Psoas muscle (tissue), 8 donors: ENCODE measurements around the gene KIF13A. TPM values are rescaled to one million over a fixed set of nuclear protein-coding genes. Genes with fewer than 3 reads are reported as not detected.

ENCODE experiments used
- ATAC-seq, 4 donors: fragments of 200-7000 bp; cut with Tn5 transposase; one replicate each; pipeline ENCODE4 v1.9.1; 2020; ENCODE audit warnings: moderate library complexity in 3 of 4, mild to moderate bottlenecking in 2 of 4
- DNase-seq, 2 donors: peaks; one replicate each; pipeline ENCODE4 v3.0.0-alpha.2; 2020
- H3K27ac ChIP-seq: fragments of 200-600 bp; one replicate; pipeline ENCODE4 v1.8.0; 2022
- H3K27me3 ChIP-seq, 3 donors: fragments of 200-600 bp in 1 of 3; one replicate each; pipeline versions ENCODE4 v1.6.1 to v1.8.0; 2013 to 2022; ENCODE audit warnings: low read length in 2 of 3, mild to moderate bottlenecking in 2 of 3, moderate library complexity in 1 of 3; ENCODE audit not compliant: insufficient read depth in 3 of 3
- H3K36me3 ChIP-seq, 2 donors: fragments of 200-600 bp in 1 of 2; one replicate each; pipeline versions ENCODE4 v1.6.1 to v1.8.0; 2013 to 2022; ENCODE audit warnings: low read depth in 1 of 2, mild to moderate bottlenecking in 1 of 2, moderate library complexity in 1 of 2; ENCODE audit not compliant: insufficient read depth in 1 of 2
- H3K4me1 ChIP-seq: fragments of 200-600 bp; one replicate; pipeline ENCODE4 v1.8.0; 2022
- H3K4me3 ChIP-seq: fragments of 200-600 bp; one replicate; pipeline ENCODE4 v1.8.0; 2022; ENCODE audit warnings: mild to moderate bottlenecking
- H3K9me3 ChIP-seq: fragments of 200-600 bp; one replicate; pipeline ENCODE4 v1.8.0; 2022
- WGBS, 3 donors: extraction: QIAGEN DNeasy Blood & Tissue Kit; methylation state at CpG; one replicate each; pipeline versions ENCODE4 v1.1.6 to v1.1.7; 2013; 5-methylcytosine and 5-hydroxymethylcytosine counted together
- intact Hi-C, 2 donors: fragments of 100-400 bp; cut with DNase I; formaldehyde crosslinking; loops; one replicate each; pipeline versions ENCODE4 v1.11.0 to v1.14.2; 2022
- polyA plus RNA-seq, 3 donors: library from polyadenylated mRNA; stranded (reverse); fragments of 200-250 nt; gene quantifications; one replicate each; pipeline ENCODE4 v1.2.3, GENCODE V29; 2013
- total RNA-seq, 4 donors: library from RNA; stranded (reverse); fragmentation: NEBNext Ultra II Directional in 2 of 4; extraction: Animal tissue kit (Norgen Biotek cat#: 25700) in 2 of 4; gene quantifications; one replicate each; pipeline versions ENCODE4 v1.2.1 to v1.2.4, GENCODE V29; 2021 to 2023
- TF ChIP-seq, protein P1 (sequence below): fragments of 200-600 bp; IDR thresholded peaks from one replicate; pipeline ENCODE4 v1.8.0; 2022; ENCODE audit warnings: antibody characterized with exemption
- donor health status: healthy with polysubstance abuse.
- donor health status: DM: no; HTN: no; CAD: no; lungs with moderate emphysema.
- donor health status: Bipolar disorder and iron deficiency.
- donor health status: healthy.
- donor health status: DM: yes; HTN: yes; CAD: no.
- donor health status: DM: no; HTN: no; CAD: no.
- donor health status: DM: no; HTN: no; CAD: no.
- donor health status: DM: yes; HTN: yes; CAD: no.

KIF13A gene
- total and polyA plus RNA-seq, 7 donors: 17.0 to 80.2 (median 70.4) TPM

DNA sequence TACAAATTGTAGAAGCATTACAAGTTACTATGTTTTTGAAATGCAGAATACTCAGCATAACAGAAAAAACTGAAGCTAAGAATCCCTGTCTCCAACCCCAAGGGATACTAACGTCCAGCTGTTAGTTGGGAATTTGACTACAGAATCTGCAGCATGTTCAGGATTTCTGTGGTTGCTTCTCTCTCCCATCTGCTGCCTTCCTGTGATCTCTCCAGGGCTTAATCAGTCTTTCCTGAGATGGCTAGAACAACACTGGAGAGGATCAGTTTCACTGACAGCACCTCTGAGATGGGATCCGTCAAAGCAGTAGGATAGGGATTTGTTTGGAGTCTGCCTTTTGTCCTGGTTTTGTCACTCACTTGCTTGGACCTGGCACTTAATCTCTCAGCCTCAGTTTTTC, 207.4 kb downstream of the KIF13A start:
- DNase-seq (no peak), ATAC-seq (no peak)
- H3K4me1 ChIP-seq: no peaks in the 10 kb centered on the region
- intact Hi-C loops: loop anchor here in 1 of 2 donors (10.0 kb wide), 1 partner anchor 145 kb away; no protein-coding TSS in a partner anchor
- no peaks in the 10 kb centered on the region for H3K27me3 ChIP-seq
- TF ChIP-seq, protein P1, sequence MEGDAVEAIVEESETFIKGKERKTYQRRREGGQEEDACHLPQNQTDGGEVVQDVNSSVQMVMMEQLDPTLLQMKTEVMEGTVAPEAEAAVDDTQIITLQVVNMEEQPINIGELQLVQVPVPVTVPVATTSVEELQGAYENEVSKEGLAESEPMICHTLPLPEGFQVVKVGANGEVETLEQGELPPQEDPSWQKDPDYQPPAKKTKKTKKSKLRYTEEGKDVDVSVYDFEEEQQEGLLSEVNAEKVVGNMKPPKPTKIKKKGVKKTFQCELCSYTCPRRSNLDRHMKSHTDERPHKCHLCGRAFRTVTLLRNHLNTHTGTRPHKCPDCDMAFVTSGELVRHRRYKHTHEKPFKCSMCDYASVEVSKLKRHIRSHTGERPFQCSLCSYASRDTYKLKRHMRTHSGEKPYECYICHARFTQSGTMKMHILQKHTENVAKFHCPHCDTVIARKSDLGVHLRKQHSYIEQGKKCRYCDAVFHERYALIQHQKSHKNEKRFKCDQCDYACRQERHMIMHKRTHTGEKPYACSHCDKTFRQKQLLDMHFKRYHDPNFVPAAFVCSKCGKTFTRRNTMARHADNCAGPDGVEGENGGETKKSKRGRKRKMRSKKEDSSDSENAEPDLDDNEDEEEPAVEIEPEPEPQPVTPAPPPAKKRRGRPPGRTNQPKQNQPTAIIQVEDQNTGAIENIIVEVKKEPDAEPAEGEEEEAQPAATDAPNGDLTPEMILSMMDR: no peak
- H3K9me3 ChIP-seq: no peaks in the 10 kb centered on the region
- no peak overlapping the region for H3K27ac ChIP-seq
- H3K4me3 ChIP-seq: no peak overlapping the region
- 70 to 75% (median 72%) methylated on average over 2 of the region's 2 CpGs for WGBS, 3 donors
- peaks cover 18 to 100% of the 10 kb centered on the region in 2 donors for H3K36me3 ChIP-seq

DNA sequence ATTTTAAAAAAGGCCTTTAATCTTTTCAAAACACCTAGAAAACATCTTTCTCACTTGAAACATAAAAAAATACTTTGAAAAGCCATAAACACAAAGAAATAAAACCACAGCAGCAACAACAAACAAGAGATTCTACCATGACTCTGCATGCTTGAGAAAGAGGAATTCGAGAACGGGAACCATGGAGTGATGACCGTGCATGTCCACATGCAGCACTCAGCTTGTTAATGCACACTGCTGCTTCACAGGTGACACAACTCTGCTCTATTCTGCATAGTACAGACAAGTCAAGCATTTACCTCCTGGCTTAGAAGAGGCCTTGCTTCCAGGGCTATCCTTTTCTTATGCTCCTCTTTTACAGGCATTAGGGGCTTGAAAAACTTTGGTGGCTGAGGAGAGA, 215.8 kb downstream of the KIF13A start:
- no peaks in the 10 kb centered on the region for H3K4me1 ChIP-seq
- WGBS, 3 donors: 81 to 92% (median 83%) methylated on average over 3 of the region's 3 CpGs
- intact Hi-C loops: loop anchor here in 1 of 2 donors (10.0 kb wide), 1 partner anchor 107 kb away; no protein-coding TSS in a partner anchor
- H3K27me3 ChIP-seq: no peaks in the 10 kb centered on the region
- TF ChIP-seq, protein P1: no peak
- peaks cover 5 to 100% of the 10 kb centered on the region in 2 donors for H3K36me3 ChIP-seq
- no peak overlapping the region for H3K4me3 ChIP-seq
- H3K27ac ChIP-seq: no peak overlapping the region
- H3K9me3 ChIP-seq: no peaks in the 10 kb centered on the region
- no peak for DNase-seq
- no peak for ATAC-seq

DNA sequence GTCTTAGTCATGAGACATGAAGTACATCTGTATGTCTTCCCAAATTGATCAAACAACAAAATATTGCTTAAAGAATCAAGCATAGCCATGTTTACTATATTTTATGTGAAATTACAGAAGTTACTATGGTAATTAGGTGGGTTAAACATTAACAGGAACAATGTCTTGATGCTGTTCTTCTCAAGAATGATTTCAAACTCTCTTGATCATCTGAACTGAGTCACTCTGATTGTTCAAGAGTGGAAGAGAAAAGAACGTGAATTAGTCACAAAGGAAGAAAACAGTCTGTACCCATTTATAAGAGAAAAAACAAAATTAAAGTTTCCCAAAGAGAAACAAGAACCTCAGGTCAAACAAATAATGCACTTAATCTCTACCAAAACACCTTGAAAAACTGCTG, 218.6 kb downstream of the KIF13A start:
- Histone ChIP-seq H3K9me3 (no peaks in the 10 kb centered on the region), H3K27me3 (no peaks in the 10 kb centered on the region), H3K36me3 (peaks cover 5 to 98% of the 10 kb centered on the region in 2 donors), H3K27ac (no peak overlapping the region), H3K4me3 (no peak overlapping the region), H3K4me1 (no peaks in the 10 kb centered on the region)
- TF ChIP-seq, protein P1: no peak
- ATAC-seq: no peak
- intact Hi-C loops: no loop called here
- 91 to 100% (median 92%) methylated on average over 1 of the region's 1 CpG for WGBS, 3 donors
- no peak for DNase-seq

DNA sequence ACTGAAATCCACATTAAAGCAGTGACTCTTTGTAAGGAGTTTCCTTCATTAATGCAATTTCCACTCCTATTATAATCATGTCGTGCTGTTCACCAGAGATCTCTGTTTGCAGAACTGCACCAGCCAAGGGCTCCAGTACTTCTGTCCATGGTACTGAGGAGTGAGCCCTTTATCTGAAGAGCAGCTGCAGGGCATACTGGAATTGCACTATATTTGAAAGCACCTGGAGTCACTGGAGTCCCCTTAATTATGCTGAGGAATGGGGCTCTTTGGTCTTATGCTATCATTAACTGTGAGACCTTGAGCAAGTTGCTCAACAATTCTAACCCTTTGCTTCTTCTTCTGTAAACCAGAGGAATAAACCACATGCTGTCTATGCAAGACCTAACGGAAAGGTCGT, 219.0 kb downstream of the KIF13A start:
- intact Hi-C loops: no loop called here
- no peaks in the 10 kb centered on the region for H3K4me1 ChIP-seq
- WGBS, 3 donors: 72 to 78% (median 73%) methylated on average over 3 of the region's 3 CpGs
- no peaks in the 10 kb centered on the region for H3K9me3 ChIP-seq
- H3K27ac ChIP-seq: no peak overlapping the region
- peaks cover 5 to 98% of the 10 kb centered on the region in 2 donors for H3K36me3 ChIP-seq
- TF ChIP-seq, protein P1: no peak
- H3K4me3 ChIP-seq: no peak overlapping the region
- ATAC-seq (no peak), DNase-seq (no peak)
- H3K27me3 ChIP-seq: no peaks in the 10 kb centered on the region

DNA sequence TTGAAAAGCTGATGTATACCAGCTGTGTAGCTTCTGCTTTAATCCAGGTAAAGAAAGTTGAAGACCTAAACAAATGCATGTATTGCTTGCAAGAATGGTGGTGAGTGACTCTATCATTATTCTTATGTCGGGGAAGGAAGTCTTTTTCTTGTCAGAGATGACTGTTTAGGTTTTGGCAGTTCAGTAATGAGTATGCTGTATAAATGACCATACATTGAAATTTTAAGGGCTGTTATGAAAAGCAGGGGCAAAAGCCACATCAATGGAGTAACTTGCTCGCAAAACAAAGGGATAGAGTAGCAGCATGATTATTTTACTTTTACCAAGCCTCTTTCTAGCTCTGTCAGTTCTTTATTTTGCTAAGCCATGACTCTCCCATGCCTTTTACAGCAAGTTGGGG, 224.8 kb downstream of the KIF13A start:
- TF ChIP-seq, protein P1: no peak
- no peak for DNase-seq
- Histone ChIP-seq H3K4me3 (no peak overlapping the region), H3K9me3 (no peaks in the 10 kb centered on the region), H3K36me3 (peaks cover 5 to 94% of the 10 kb centered on the region in 2 donors), H3K27me3 (no peaks in the 10 kb centered on the region), H3K27ac (no peak overlapping the region), H3K4me1 (no peaks in the 10 kb centered on the region)
- intact Hi-C loops: no loop called here
- WGBS, 3 donors: 94 to 96% (median 94%) methylated on average over 2 of the region's 2 CpGs
- no peak for ATAC-seq
